CD4-positive, alpha-beta memory T cell (primary cell): ENCODE measurements around the gene RNF220. TPM values are rescaled to one million over a fixed set of nuclear protein-coding genes. Genes with fewer than 3 reads are reported as not detected.

Experiments
- CTCF ChIA-PET: fragments of 350-600 bp; sonication (Branson Sonifier 250); formaldehyde crosslinking; loops from one replicate; lab custom pipeline; 2021; ENCODE audit warnings: inconsistent platforms; ENCODE audit not compliant: partially characterized antibody; lab: Charles Lee
- POLR2A ChIA-PET: fragments of 350-600 bp; sonication (Branson Sonifier 250); formaldehyde crosslinking; loops from one replicate; lab custom pipeline; 2021; ENCODE audit not compliant: partially characterized antibody; lab: Charles Lee
- DNase-seq, 5 donors: peaks; one replicate each; pipeline versions ENCODE4 v3.0.0 to v3.0.0-alpha.2; 2020 to 2022; ENCODE audit warnings: mixed read lengths in 1 of 5
- H3K27ac ChIP-seq: one replicate; pipeline ENCODE4 v1.7.0; 2013; ENCODE audit warnings: low read depth, low read length
- H3K27me3 ChIP-seq: 2 replicates; pipeline ENCODE4 v1.7.0; 2013; ENCODE audit warnings: mild to moderate bottlenecking, low read length, moderate library complexity; ENCODE audit not compliant: insufficient read depth
- H3K36me3 ChIP-seq: 2 replicates; pipeline ENCODE4 v1.7.0; 2013; ENCODE audit warnings: mild to moderate bottlenecking, low read length, moderate library complexity; ENCODE audit not compliant: insufficient read depth
- H3K4me1 ChIP-seq: 2 replicates; pipeline ENCODE4 v1.7.0; 2013; ENCODE audit warnings: mild to moderate bottlenecking, low read length, moderate library complexity; ENCODE audit not compliant: insufficient read depth
- H3K4me3 ChIP-seq, 2 donors: one replicate each; pipeline ENCODE4 v1.7.0; 2013; ENCODE audit warnings: low read length in 2 of 2, mild to moderate bottlenecking in 1 of 2
- H3K9me3 ChIP-seq, 2 donors: one replicate each; pipeline ENCODE4 v1.7.0; 2013; ENCODE audit warnings: low read length in 2 of 2, control low read depth in 1 of 2; ENCODE audit not compliant: control insufficient read depth in 1 of 2
- H3K27ac Mint-ChIP-seq, 7 donors: one replicate each; pipeline ENCODE4 v1.8.0; 2020 to 2021; ENCODE audit warnings: mixed read lengths in 7 of 7, mild to moderate bottlenecking in 6 of 7, inconsistent platforms in 3 of 7, moderate library complexity in 3 of 7
- H3K27me3 Mint-ChIP-seq, 2 donors: one replicate each; pipeline ENCODE4 v1.8.0; 2020 to 2021; ENCODE audit warnings: mixed read lengths in 2 of 2
- H3K36me3 Mint-ChIP-seq, 2 donors: one replicate each; pipeline ENCODE4 v1.8.0; 2020 to 2021; ENCODE audit warnings: mixed read lengths in 2 of 2, inconsistent platforms in 1 of 2, mild to moderate bottlenecking in 1 of 2
- H3K4me1 Mint-ChIP-seq, 4 donors: one replicate each; pipeline ENCODE4 v1.8.0; 2020 to 2021; ENCODE audit warnings: mixed read lengths in 4 of 4, mild to moderate bottlenecking in 1 of 4
- H3K4me3 Mint-ChIP-seq, 8 donors: one replicate each; pipeline ENCODE4 v1.8.0; 2020 to 2021; ENCODE audit warnings: mixed read lengths in 8 of 8, mild to moderate bottlenecking in 7 of 8, moderate library complexity in 6 of 8, inconsistent platforms in 3 of 8
- H3K9me3 Mint-ChIP-seq, 8 donors: one replicate each; pipeline ENCODE4 v1.8.0; 2020 to 2021; ENCODE audit warnings: mixed read lengths in 8 of 8, mild to moderate bottlenecking in 5 of 8, inconsistent platforms in 3 of 8, moderate library complexity in 1 of 8
- intact Hi-C: fragments of 100-400 bp; cut with micrococcal nuclease; formaldehyde crosslinking; loops from one replicate; pipeline ENCODE4 v1.15.1; 2023
- polyA plus RNA-seq, 2 donors: library from polyadenylated mRNA; unstranded; fragments of 300-500 nt; fragmentation: Illumina TruSeq; gene quantifications; one replicate each; pipeline ENCODE4 v1.2.3, GENCODE V29; 2021
- total RNA-seq, 2 experiments: library from RNA; stranded (reverse); gene quantifications; one replicate each; pipeline ENCODE4 v1.2.3, GENCODE V29; 2021

Gene RNF220
- total and polyA plus RNA-seq, 4 experiments from 2014 or later, result 74.7 to 125 (median 111) TPM

GRCh38 chr1:44630116-44630515 lies 225.1 kb downstream of the RNF220 start:
- Histone ChIP-seq H3K36me3 (peaks cover 26% of the 10 kb centered on the region), H3K4me3 (no peak overlapping the region), H3K27ac (no peak overlapping the region), H3K4me1 (peaks cover 35% of the 10 kb centered on the region), H3K9me3 (no peaks in the 10 kb centered on the region), H3K27me3 (no peaks in the 10 kb centered on the region)
- Mint-ChIP-seq H3K27me3 (no peaks in the 10 kb centered on the region), H3K36me3 (peaks cover 9 to 29% of the 10 kb centered on the region in 2 donors), H3K4me3 (peak overlapping the region in 7 of 8 donors; percentile 52 to 97 (median 93)), H3K27ac (peak overlapping the region in 5 of 7 donors; percentile 91 to 99 (median 97)), H3K9me3 (no peaks in the 10 kb centered on the region), H3K4me1 (peaks cover 26 to 41% (median 32%) of the 10 kb centered on the region in 4 donors)
- ChIA-PET CTCF (interaction anchor here (1.3 to 5.8 kb wide), 2 partner anchors 17 to 22 kb away, joined by 4 to 45 read pairs; no protein-coding TSS in a partner anchor), POLR2A (interaction anchor here (1.2 to 4.9 kb wide), 3 partner anchors 22 to 146 kb away, joined by 3 to 64 read pairs (median 5); partner anchors contain the start of genes ARMH1 and TMEM53)
- intact Hi-C loops, result loop anchor here (2.0 kb wide), 2 partner anchors 23 to 711 kb away; partner anchors contain the start of genes MUTYH and TOE1
- no peak for DNase-seq

GRCh38 chr1:44631333-44631646 lies 226.2 kb downstream of the RNF220 start:
- H3K27me3 ChIP-seq, result no peaks in the 10 kb centered on the region
- no peak for DNase-seq
- intact Hi-C loops, result loop anchor here (2.0 kb wide), 2 partner anchors 22 to 710 kb away; partner anchors contain the start of genes MUTYH and TOE1
- peaks cover 37% of the 10 kb centered on the region for H3K36me3 ChIP-seq
- ChIA-PET POLR2A (interaction anchor here (0.7 to 4.9 kb wide), 31 partner anchors 8 to 1973 kb away, joined by 3 to 64 read pairs (median 5); partner anchors contain the start of genes AKR1A1, ARMH1, DYNLT4 and EIF2B3), CTCF (interaction anchor here (1.2 to 5.8 kb wide), 3 partner anchors 16 to 37 kb away, joined by 4 to 45 read pairs (median 6); no protein-coding TSS in a partner anchor)
- Mint-ChIP-seq H3K36me3 (peaks cover 18 to 41% of the 10 kb centered on the region in 2 donors), H3K4me1 (peaks cover 27 to 50% (median 33%) of the 10 kb centered on the region in 4 donors), H3K27ac (peak overlapping the region; percentile 91 to 99 (median 97)), H3K27me3 (no peaks in the 10 kb centered on the region), H3K9me3 (no peaks in the 10 kb centered on the region), H3K4me3 (peak overlapping the region; percentile 89 to 97 (median 92))
- peak overlapping the region; percentile 85 for H3K27ac ChIP-seq
- no peaks in the 10 kb centered on the region for H3K9me3 ChIP-seq
- H3K4me3 ChIP-seq, result peak overlapping the region; percentile 38 to 65
- H3K4me1 ChIP-seq, result peaks cover 35% of the 10 kb centered on the region

- peak overlapping the region; percentile 96 to 99 (median 97) for H3K27ac Mint-ChIP-seq
- no peaks in the 10 kb centered on the region for H3K27me3 Mint-ChIP-seq
- peak overlapping the region; percentile 91 to 97 (median 93) for H3K4me3 Mint-ChIP-seq
- Histone ChIP-seq H3K27me3 (no peaks in the 10 kb centered on the region), H3K36me3 (peaks cover 43% of the 10 kb centered on the region), H3K4me1 (peaks cover 35% of the 10 kb centered on the region), H3K27ac (peak overlapping the region; percentile 85), H3K9me3 (no peaks in the 10 kb centered on the region), H3K4me3 (peak overlapping the region; percentile 38 to 65)
- no peaks in the 10 kb centered on the region for H3K9me3 Mint-ChIP-seq
- peaks cover 22 to 47% of the 10 kb centered on the region in 2 donors for H3K36me3 Mint-ChIP-seq
- POLR2A ChIA-PET, result interaction anchor here (0.7 to 4.9 kb wide), 34 partner anchors 9 to 1974 kb away, joined by 3 to 64 read pairs (median 4); partner anchors contain the start of genes AKR1A1, ARMH1, DYNLT4 and EIF2B3
- CTCF ChIA-PET, result interaction anchor here (1.2 to 5.8 kb wide), 5 partner anchors 11 to 59 kb away, joined by 3 to 45 read pairs (median 6); no protein-coding TSS in a partner anchor
- peaks cover 27 to 50% (median 33%) of the 10 kb centered on the region in 4 donors for H3K4me1 Mint-ChIP-seq
- intact Hi-C loops, result loop anchor here (1.0 to 2.0 kb wide), 3 partner anchors 21 to 709 kb away; partner anchors contain the start of genes ARMH1, MUTYH, TMEM53 and TOE1
- peak; percentile 86 to 92 (median 88) for DNase-seq
These were observed 226.8 kb downstream of the RNF220 start for GRCh38 chr1:44631647-44632539.

GRCh38 chr1:44632598-44632997 lies 227.5 kb downstream of the RNF220 start:
- H3K4me1 Mint-ChIP-seq, result peaks cover 27 to 53% (median 37%) of the 10 kb centered on the region in 4 donors
- ChIA-PET CTCF (interaction anchor here (1.4 to 5.8 kb wide), 4 partner anchors 10 to 60 kb away, joined by 3 to 45 read pairs (median 6); no protein-coding TSS in a partner anchor), POLR2A (interaction anchor here (0.8 to 4.9 kb wide), 17 partner anchors 9 to 918 kb away, joined by 3 to 64 read pairs (median 7); partner anchors contain the start of genes AKR1A1, ARMH1, HECTD3 and RNU5D-1)
- H3K9me3 Mint-ChIP-seq, result no peaks in the 10 kb centered on the region
- peaks cover 50% of the 10 kb centered on the region for H3K36me3 ChIP-seq
- intact Hi-C loops, result loop anchor here (1.0 kb wide), 1 partner anchor 42 kb away; the partner anchor contains the start of genes ARMH1 and TMEM53
- no peaks in the 10 kb centered on the region for H3K9me3 ChIP-seq
- no peaks in the 10 kb centered on the region for H3K27me3 Mint-ChIP-seq
- peaks cover 27 to 54% of the 10 kb centered on the region in 2 donors for H3K36me3 Mint-ChIP-seq
- peak overlapping the region; percentile 15 to 65 for H3K4me3 ChIP-seq
- H3K27me3 ChIP-seq, result no peaks in the 10 kb centered on the region
- H3K27ac ChIP-seq, result peak overlapping the region; percentile 85
- H3K27ac Mint-ChIP-seq, result peak overlapping the region; percentile 95 to 97 (median 96)
- no peak for DNase-seq
- H3K4me3 Mint-ChIP-seq, result peak overlapping the region; percentile 88 to 93 (median 92)
- H3K4me1 ChIP-seq, result peaks cover 35% of the 10 kb centered on the region

- intact Hi-C loops, result no loop called here
- Mint-ChIP-seq H3K9me3 (no peaks in the 10 kb centered on the region), H3K27me3 (no peaks in the 10 kb centered on the region), H3K36me3 (peaks cover 42 to 72% of the 10 kb centered on the region in 2 donors), H3K27ac (peak overlapping the region in 5 of 7 donors; percentile 19 to 97 (median 53)), H3K4me3 (peak overlapping the region in 2 of 8 donors; percentile 5 to 46), H3K4me1 (peaks cover 27 to 54% (median 38%) of the 10 kb centered on the region in 4 donors)
- DNase-seq, result no peak
- peaks cover 35% of the 10 kb centered on the region for H3K4me1 ChIP-seq
- no peak overlapping the region for H3K4me3 ChIP-seq
- no peak overlapping the region for H3K27ac ChIP-seq
- H3K9me3 ChIP-seq, result no peaks in the 10 kb centered on the region
- ChIA-PET POLR2A (interaction anchor here (1.5 to 4.3 kb wide), 4 partner anchors 7 to 41 kb away, joined by 3 to 37 read pairs (median 15); partner anchors contain the start of genes ARMH1 and TMEM53), CTCF (interaction anchor here (5.8 kb wide), 1 partner anchor 18 kb away, joined by 45 read pairs; no protein-coding TSS in a partner anchor)
- H3K27me3 ChIP-seq, result no peaks in the 10 kb centered on the region
- peaks cover 66% of the 10 kb centered on the region for H3K36me3 ChIP-seq
These were observed 229.6 kb downstream of the RNF220 start for GRCh38 chr1:44634606-44635189.

- Histone ChIP-seq H3K27ac (no peak overlapping the region), H3K9me3 (no peaks in the 10 kb centered on the region), H3K27me3 (no peaks in the 10 kb centered on the region), H3K36me3 (peaks cover 73% of the 10 kb centered on the region), H3K4me1 (peaks cover 35% of the 10 kb centered on the region), H3K4me3 (no peak overlapping the region)
- peaks cover 42 to 76% of the 10 kb centered on the region in 2 donors for H3K36me3 Mint-ChIP-seq
- H3K4me1 Mint-ChIP-seq, result peaks cover 27 to 54% (median 38%) of the 10 kb centered on the region in 4 donors
- no peaks in the 10 kb centered on the region for H3K9me3 Mint-ChIP-seq
- CTCF ChIA-PET, result interaction anchor here (0.9 to 5.8 kb wide), 2 partner anchors 17 to 64 kb away, joined by 3 to 45 read pairs; no protein-coding TSS in a partner anchor
- H3K4me3 Mint-ChIP-seq, result no peak overlapping the region
- POLR2A ChIA-PET, result interaction anchor here (1.5 to 2.2 kb wide), 2 partner anchors 39 to 40 kb away, joined by 3 to 10 read pairs; partner anchors contain the start of genes ARMH1 and TMEM53
- no peaks in the 10 kb centered on the region for H3K27me3 Mint-ChIP-seq
- intact Hi-C loops, result no loop called here
- peak overlapping the region in 2 of 7 donors; percentile 6 to 48 for H3K27ac Mint-ChIP-seq
- DNase-seq, result no peak
These were observed 230.4 kb downstream of the RNF220 start for GRCh38 chr1:44635439-44635838.
